Fibroblast of lung (primary cell): Measurements from ENCODE around the gene FERMT1. TPM values are rescaled to one million over a fixed set of nuclear protein-coding genes. Genes with fewer than 3 reads are reported as not detected.

Source experiments
- DNase-seq, 2 donors: peaks; one replicate each; pipeline versions ENCODE4 v3.0.0 to v3.0.0-alpha.2; 2010; ENCODE audit warnings: low read depth in 2 of 2
- H2AFZ ChIP-seq: 2 replicates; pipeline ENCODE4 v1.5.1; 2012; ENCODE audit warnings: low read length, control low read depth, inconsistent platforms
- H3K27ac ChIP-seq: 2 replicates; pipeline ENCODE4 v1.5.1; 2011; ENCODE audit warnings: low read length, control low read depth; ENCODE audit not compliant: insufficient read depth
- H3K27me3 ChIP-seq: 2 replicates; pipeline ENCODE4 v1.5.1; 2011; ENCODE audit warnings: mild to moderate bottlenecking, low read length; ENCODE audit not compliant: control insufficient read depth, insufficient read depth
- H3K36me3 ChIP-seq: 2 replicates; pipeline ENCODE4 v1.5.1; 2011; ENCODE audit warnings: low read length; ENCODE audit not compliant: control insufficient read depth, insufficient read depth
- H3K4me1 ChIP-seq: 2 replicates; pipeline ENCODE4 v1.5.1; 2011; ENCODE audit warnings: low read length; ENCODE audit not compliant: control insufficient read depth, insufficient read depth; ENCODE audit errors: extremely low read depth
- H3K4me2 ChIP-seq: 2 replicates; pipeline ENCODE4 v1.5.1; 2011; ENCODE audit warnings: low read length, control low read depth; ENCODE audit not compliant: insufficient read depth; ENCODE audit errors: extremely low read depth
- H3K4me3 ChIP-seq, 4 experiments: fragments of 200-600 bp in 1 of 4; sonication (generic) in 1 of 4; replicated peaks in 1 of 4; 2 replicates each; pipeline ENCODE4 v1.5.1; 2011 to 2016; ENCODE audit warnings: low read length in 4 of 4, low read depth in 3 of 4, mild to moderate bottlenecking in 3 of 4, control low read depth in 2 of 4, inconsistent platforms in 1 of 4, mixed read lengths in 1 of 4; ENCODE audit not compliant: insufficient read depth in 1 of 4; ENCODE audit errors: control extremely low read depth in 1 of 4
- H3K79me2 ChIP-seq: 2 replicates; pipeline ENCODE4 v1.5.1; 2012; ENCODE audit warnings: mild to moderate bottlenecking, low read length, inconsistent platforms; ENCODE audit not compliant: control insufficient read depth, insufficient read depth
- H3K9ac ChIP-seq: 2 replicates; pipeline ENCODE4 v1.5.1; 2011; ENCODE audit warnings: mild to moderate bottlenecking, low read length, control low read depth; ENCODE audit not compliant: insufficient read depth
- H3K9me3 ChIP-seq: 2 replicates; pipeline ENCODE4 v1.5.1; 2012; ENCODE audit warnings: low read depth, low read length; ENCODE audit not compliant: control insufficient read depth, insufficient read depth
- H4K20me1 ChIP-seq: 2 replicates; pipeline ENCODE4 v1.5.1; 2011; ENCODE audit warnings: low read length; ENCODE audit not compliant: control insufficient read depth, insufficient read depth; ENCODE audit errors: extremely low read depth
- CTCF ChIP-seq, 2 donors: IDR thresholded peaks in 1 of 2; conservative IDR thresholded peaks in 1 of 2; 1 replicate in 1 of 2; 2 replicates in 1 of 2; pipeline ENCODE4 v1.5.1; 2011 to 2012; ENCODE audit warnings: low read length in 2 of 2, control low read depth in 1 of 2, inconsistent platforms in 1 of 2, low read depth in 1 of 2, mild to moderate bottlenecking in 1 of 2
- EZH2 ChIP-seq: IDR thresholded peaks from 2 replicates; pipeline ENCODE4 v1.5.1; 2012; ENCODE audit warnings: low read length, control low read depth, mild to moderate bottlenecking; ENCODE audit errors: missing control alignments
- polyA plus RNA-seq, 2 donors: library from polyadenylated mRNA; depleted of rRNA in 1 of 2; stranded (reverse) in 1 of 2; unstranded in 1 of 2; fragments of >200 nt; gene quantifications; 2 replicates each; pipeline ENCODE4 v1.2.1, GENCODE V29; 2011 to 2012; ENCODE audit warnings: missing spikeins in 1 of 2
- total RNA-seq: library from RNA; depleted of rRNA; stranded (reverse); fragments of >200 nt; gene quantifications from 2 replicates; pipeline ENCODE4 v1.2.1, GENCODE V29; 2014

The FERMT1 gene
- total and polyA plus RNA-seq, 2 donors (not counting 1 experiment from before 2014, with no cell fraction given): 6.8 to 8.1 TPM

GRCh38 chr20:6116758-6117157, 6.1 kb downstream of the FERMT1 start:
- Histone ChIP-seq H2AFZ (no peak overlapping the region), H3K9me3 (no peaks in the 10 kb centered on the region), H4K20me1 (no peaks in the 10 kb centered on the region), H3K79me2 (no peaks in the 10 kb centered on the region), H3K36me3 (peaks cover 3% of the 10 kb centered on the region), H3K4me2 (no peak overlapping the region), H3K9ac (no peak overlapping the region), H3K4me1 (no peaks in the 10 kb centered on the region), H3K27me3 (no peaks in the 10 kb centered on the region), H3K27ac (no peak overlapping the region), H3K4me3 (no peak overlapping the region)
- DNase-seq: no peak
- no peak for TF ChIP-seq CTCF (conservative IDR thresholded peaks at IDR 0.05 in 1 of 2, IDR thresholded peaks at IDR 0.05 in 1 of 2; ENCODE audit: low read depth in 1 of 2, low read length in 2 of 2)

GRCh38 chr20:6115221-6115895, 7.5 kb downstream of the FERMT1 start:
- Histone ChIP-seq H3K4me1 (no peaks in the 10 kb centered on the region), H2AFZ (no peak overlapping the region), H3K36me3 (peaks cover 3% of the 10 kb centered on the region), H4K20me1 (no peaks in the 10 kb centered on the region), H3K27ac (no peak overlapping the region), H3K4me3 (no peak overlapping the region), H3K27me3 (no peaks in the 10 kb centered on the region), H3K4me2 (no peak overlapping the region), H3K9ac (no peak overlapping the region), H3K9me3 (no peaks in the 10 kb centered on the region), H3K79me2 (no peaks in the 10 kb centered on the region)
- TF ChIP-seq CTCF (conservative IDR thresholded peaks at IDR 0.05 in 1 of 2, IDR thresholded peaks at IDR 0.05 in 1 of 2; ENCODE audit: low read depth in 1 of 2, low read length in 2 of 2): no peak
- TF ChIP-seq EZH2: no peak
- peak in 1 of 2 donors; percentile 14 for DNase-seq

GRCh38 chr20:6114696-6115095, 8.1 kb downstream of the FERMT1 start:
- no peak for DNase-seq
- Histone ChIP-seq H3K79me2 (no peaks in the 10 kb centered on the region), H2AFZ (no peak overlapping the region), H3K36me3 (peaks cover 3% of the 10 kb centered on the region), H3K4me2 (no peak overlapping the region), H3K4me1 (no peaks in the 10 kb centered on the region), H3K27me3 (no peaks in the 10 kb centered on the region), H4K20me1 (no peaks in the 10 kb centered on the region), H3K9me3 (no peaks in the 10 kb centered on the region), H3K4me3 (no peak overlapping the region), H3K9ac (no peak overlapping the region), H3K27ac (no peak overlapping the region)
- TF ChIP-seq EZH2 (no peak), CTCF (conservative IDR thresholded peaks at IDR 0.05 in 1 of 2, IDR thresholded peaks at IDR 0.05 in 1 of 2; ENCODE audit: low read depth in 1 of 2, low read length in 2 of 2) (no peak)
